Ovary (tissue), 9 donors: ENCODE results near the gene ITLN2. TPM values are rescaled to one million over a fixed set of nuclear protein-coding genes. Genes with fewer than 3 reads are reported as not detected.
"Not testable (repeated sequence)": the region's sequence is repeated elsewhere in the genome, so short reads cannot be mapped to it uniquely, and the experiment has no call there.

ENCODE experiments used
- DNase-seq, 5 donors: peaks; one replicate each; pipeline ENCODE4 v3.0.0-alpha.2; 2019 to 2020
- H3K27ac ChIP-seq, 2 donors: fragments of 200-600 bp; one replicate each; pipeline versions ENCODE4 v1.5.1 to v1.8.0; 2019 to 2022
- H3K27me3 ChIP-seq: fragments of 200-600 bp; one replicate; pipeline ENCODE4 v1.8.0; 2022
- H3K36me3 ChIP-seq: fragments of 200-600 bp; sonication (generic); one replicate; pipeline ENCODE4 v1.5.1; 2019
- H3K4me1 ChIP-seq: one replicate; pipeline ENCODE4 v1.8.1; 2013; ENCODE audit warnings: mild to moderate bottlenecking, moderate library complexity; ENCODE audit not compliant: insufficient read depth
- H3K4me3 ChIP-seq: fragments of 200-600 bp; sonication (generic); one replicate; pipeline ENCODE4 v1.5.1; 2017
- H3K9me3 ChIP-seq, 2 donors: fragments of 200-600 bp in 1 of 2; sonication (generic) in 1 of 2; one replicate each; pipeline versions ENCODE4 v1.5.1 to v1.8.1; 2013 to 2019; ENCODE audit warnings: mild to moderate bottlenecking in 1 of 2, moderate library complexity in 1 of 2
- CTCF ChIP-seq, 3 donors: fragments of 450-650 bp in 2 of 3; fragments of 200-600 bp in 1 of 3; IDR thresholded peaks; one replicate each; pipeline versions ENCODE4 v1.5.1 to v1.8.0; 2016 to 2022; ENCODE audit warnings: antibody characterized with exemption in 3 of 3, mild to moderate bottlenecking in 1 of 3
- EP300 ChIP-seq: sonication (generic); formaldehyde crosslinking; IDR thresholded peaks from one replicate; pipeline ENCODE4 v1.6.1; 2017; ENCODE audit warnings: antibody characterized with exemption
- POLR2A ChIP-seq: fragments of 450-650 bp; IDR thresholded peaks from one replicate; pipeline ENCODE4 v1.6.1; 2017; ENCODE audit warnings: antibody characterized with exemption, mild to moderate bottlenecking, moderate library complexity
- WGBS, 3 donors: extraction: QIAGEN DNeasy Blood & Tissue Kit in 1 of 3; methylation state at CpG; one replicate each; pipeline versions ENCODE4 v1.1.5 to v1.1.7; 2013 to 2017; 5-methylcytosine and 5-hydroxymethylcytosine counted together
- intact Hi-C, 4 donors: fragments of 100-400 bp; cut with DNase I; formaldehyde crosslinking; loops; one replicate each; pipeline versions ENCODE4 v1.11.0 to v1.15.1; 2022 to 2023
- polyA plus RNA-seq, 2 donors: library from polyadenylated mRNA; stranded (reverse); fragments of 200-250 nt in 1 of 2; fragments of 350-450 nt in 1 of 2; fragmentation: Illumina TruSeq in 1 of 2; extraction: RNeasy Lipid Tissue Mini Kit (QIAGEN cat#74804) in 1 of 2; gene quantifications; one replicate each; pipeline ENCODE4 v1.2.3, GENCODE V29; 2013 to 2014
- total RNA-seq, 7 donors: library from RNA; depleted of rRNA in 2 of 7; stranded (reverse); fragments of >200 nt in 2 of 7; fragmentation: NEBNext Ultra II Directional in 3 of 7; extraction: Animal tissue kit (Norgen Biotek cat#: 25700) in 3 of 7; gene quantifications; one replicate each; pipeline versions ENCODE4 v1.1.0 to v1.2.4, GENCODE V29; 2016 to 2023
- donor health status: DM: no; HTN: no; CAD: no; lungs with moderate emphysema.
- donor health status: DM: no; HTN: no; CAD: no.
- donor health status: Bipolar disorder and iron deficiency.
- donor health status: DM: yes; HTN: yes; CAD: no.
- donor health status: DM: no; HTN: no; CAD: no.
- donor health status: DM: yes; HTN: yes; CAD: no.

ITLN2 gene
- total and polyA plus RNA-seq, 9 donors, result 0.53 to 7.6 (median 2.3) TPM

- 67 to 72% (median 72%) methylated on average over 5 of the region's 5 CpGs for WGBS, 3 donors
- TF ChIP-seq CTCF (IDR thresholded peaks at IDR 0.05) (no peak), EP300 (no peak), POLR2A (no peak)
- Histone ChIP-seq H3K27ac (no peak overlapping the region), H3K36me3 (no peaks in the 10 kb centered on the region), H3K9me3 (peaks cover 0 to 3% of the 10 kb centered on the region in 2 donors), H3K27me3 (no peaks in the 10 kb centered on the region), H3K4me1 (no peaks in the 10 kb centered on the region), H3K4me3 (no peak overlapping the region)
- no peak for DNase-seq
- intact Hi-C loops, result no loop called here
Observed at GRCh38 chr1:160925652-160926244, 28.9 kb downstream of the ITLN2 start.

GRCh38 chr1:160924791-160925651, 29.6 kb downstream of the ITLN2 start:
- peaks cover 0 to 3% of the 10 kb centered on the region in 2 donors for H3K9me3 ChIP-seq
- H3K36me3 ChIP-seq, result no peaks in the 10 kb centered on the region
- intact Hi-C loops, result no loop called here
- no peak for TF ChIP-seq EP300
- TF ChIP-seq CTCF (IDR thresholded peaks at IDR 0.05), result no peak
- TF ChIP-seq POLR2A, result no peak
- 87 to 89% (median 89%) methylated on average over 7 of the region's 7 CpGs for WGBS, 3 donors
- H3K27ac ChIP-seq, result no peak overlapping the region
- H3K4me1 ChIP-seq, result no peaks in the 10 kb centered on the region
- H3K4me3 ChIP-seq, result no peak overlapping the region
- DNase-seq, result no peak
- no peaks in the 10 kb centered on the region for H3K27me3 ChIP-seq

- Histone ChIP-seq H3K27me3 (no peaks in the 10 kb centered on the region), H3K36me3 (no peaks in the 10 kb centered on the region), H3K27ac (no peak overlapping the region), H3K9me3 (no peaks in the 10 kb centered on the region), H3K4me1 (peaks cover 4% of the 10 kb centered on the region), H3K4me3 (no peak overlapping the region)
- TF ChIP-seq EP300 (no peak), POLR2A (no peak), CTCF (IDR thresholded peaks at IDR 0.05) (no peak)
- 48 to 84% (median 70%) methylated on average over 2 of the region's 2 CpGs for WGBS, 3 donors
- no peak for DNase-seq
- intact Hi-C loops, result no loop called here
Observed at GRCh38 chr1:160916666-160917065, 37.9 kb downstream of the ITLN2 start.

GRCh38 chr1:160913229-160913628, 41.4 kb downstream of the ITLN2 start:
- H3K27ac ChIP-seq, H3K27me3 ChIP-seq, H3K9me3 ChIP-seq, H3K4me3 ChIP-seq, DNase-seq, intact Hi-C loops, H3K36me3 ChIP-seq: not testable (repeated sequence)
- peaks cover 12% of the 10 kb centered on the region for H3K4me1 ChIP-seq
- 53 to 56% (median 53%) methylated on average over 6 of the region's 6 CpGs for WGBS, 3 donors

GRCh38 chr1:160911925-160912324, 42.7 kb downstream of the ITLN2 start:
- peaks cover 12% of the 10 kb centered on the region for H3K4me1 ChIP-seq
- no peaks in the 10 kb centered on the region for H3K9me3 ChIP-seq
- intact Hi-C loops, result no loop called here
- no peak overlapping the region for H3K4me3 ChIP-seq
- DNase-seq, result no peak
- H3K36me3 ChIP-seq, result no peaks in the 10 kb centered on the region
- TF ChIP-seq CTCF (IDR thresholded peaks at IDR 0.05), result no peak
- no peak for TF ChIP-seq EP300
- no peak for TF ChIP-seq POLR2A
- H3K27me3 ChIP-seq, result no peaks in the 10 kb centered on the region
- 6 to 20% (median 14%) methylated on average over 2 of the region's 2 CpGs for WGBS, 3 donors
- peak overlapping the region in 1 of 2 donors; percentile 4 for H3K27ac ChIP-seq
